ENCODE measurements around the gene NCCRP1.

DNA sequence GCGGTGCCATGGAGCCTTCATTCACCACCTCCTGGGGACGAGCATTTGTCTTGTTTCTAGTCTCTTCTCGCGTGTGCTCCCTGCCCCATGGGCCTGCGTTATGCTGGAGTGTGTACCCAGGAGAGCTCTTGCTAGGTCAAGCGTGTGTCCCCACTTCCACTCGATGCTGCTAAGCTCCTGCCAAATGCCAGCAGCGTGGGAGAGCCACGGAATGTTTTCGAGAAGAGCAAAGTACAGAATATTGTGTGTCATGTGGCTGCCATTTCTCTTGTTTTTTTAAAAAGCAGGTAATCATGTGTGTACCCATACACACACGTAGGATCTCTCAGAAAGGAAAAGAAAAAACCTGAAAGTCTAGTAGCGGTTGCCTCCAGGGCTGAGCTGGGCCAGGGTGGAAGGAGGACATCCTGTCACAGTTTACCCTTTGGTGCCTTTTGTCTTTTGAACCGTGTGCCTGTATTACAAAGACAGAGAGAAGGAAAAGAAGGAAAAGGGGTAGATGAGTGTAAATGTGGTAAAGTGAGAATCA lies 42.6 kb upstream of the NCCRP1 start:
- TF ChIP-seq MYC (IDR thresholded peaks at IDR 0.05; ENCODE audit: low read depth, low read length) (no peak), POLR2AphosphoS5 (IDR thresholded peaks at IDR 0.05; ENCODE audit: insufficient read depth, low read depth, low read length) (no peak), CTCF (IDR thresholded peaks at IDR 0.05; ENCODE audit: extremely low read depth in 1 of 2, insufficient read depth in 1 of 2, low read depth in 1 of 2, low read length in 2 of 2) (no peak), EZH2 (IDR thresholded peaks at IDR 0.05; ENCODE audit: borderline replicate concordance, low read depth, low read length, severe bottlenecking) (no peak), POLR2A (IDR thresholded peaks at IDR 0.05; ENCODE audit: low read depth, low read length) (no peak), FOS (IDR thresholded peaks at IDR 0.05; ENCODE audit: borderline replicate concordance, insufficient read depth, low read length) (no peak), JUN (IDR thresholded peaks at IDR 0.05; ENCODE audit: borderline replicate concordance, insufficient read depth, insufficient read length, low read depth) (no peak)
- TF ChIP-seq, protein P1, sequence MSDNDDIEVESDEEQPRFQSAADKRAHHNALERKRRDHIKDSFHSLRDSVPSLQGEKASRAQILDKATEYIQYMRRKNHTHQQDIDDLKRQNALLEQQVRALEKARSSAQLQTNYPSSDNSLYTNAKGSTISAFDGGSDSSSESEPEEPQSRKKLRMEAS (IDR thresholded peaks at IDR 0.05; ENCODE audit: insufficient read depth, insufficient read length): no peak
